ENCODE measurements around the gene APMAP. TPM values are rescaled to one million over a fixed set of nuclear protein-coding genes. Genes with fewer than 3 reads are reported as not detected.

The APMAP gene
- total and polyA plus RNA-seq, 9 of the 15 experiments (the other 6 are each of a cell fraction or from before 2014, with no cell fraction given) = 6.7 to 18.2 (median 14.4) TPM

- H3K4me1 ChIP-seq (replicated peaks in 1 of 2; ENCODE audit: control insufficient read depth in 2 of 2, insufficient read depth in 2 of 2, low read length in 2 of 2) = no peaks in the 10 kb centered on the region
- H3K36me3 ChIP-seq (ENCODE audit: control insufficient read depth, insufficient read depth, low read length) = no peaks in the 10 kb centered on the region
- in situ Hi-C loops (cut with MboI) = no loop called here
- no peak for TF ChIP-seq ZNF785 (CRISPR knock-in tag; IDR thresholded peaks at IDR 0.05)
- TF ChIP-seq BRCA1 (IDR thresholded peaks at IDR 0.05) = no peak
- no peak for TF ChIP-seq BRCA1 (CRISPR knock-in tag; IDR thresholded peaks at IDR 0.05)
- no peak for TF ChIP-seq NBN (IDR thresholded peaks at IDR 0.05; ENCODE audit: low read depth)
- no peak for TF ChIP-seq THAP12 (CRISPR knock-in tag; IDR thresholded peaks at IDR 0.05)
- no peak for TF ChIP-seq NR3C1 (CRISPR knock-in tag; IDR thresholded peaks at IDR 0.05)
- no peak for TF ChIP-seq PTBP1 (IDR thresholded peaks at IDR 0.05; ENCODE audit: low read depth, low read length)
- TF ChIP-seq XRCC4 (IDR thresholded peaks at IDR 0.05; ENCODE audit: extremely low read depth, insufficient read depth, insufficient read length) = no peak
- no peak for TF ChIP-seq KHSRP (IDR thresholded peaks at IDR 0.05)
- TF ChIP-seq ZNF830 (CRISPR knock-in tag; IDR thresholded peaks at IDR 0.05) = no peak
- TF ChIP-seq CCAR2 (IDR thresholded peaks at IDR 0.05; ENCODE audit: low read depth, low read length) = no peak
- ATAC-seq = no peak
- no peak overlapping the region for H3K9ac ChIP-seq (ENCODE audit: insufficient read depth in 1 of 2, low read depth in 2 of 2, low read length in 2 of 2)
- H3K9me1 ChIP-seq (ENCODE audit: control insufficient read depth, insufficient read depth, low read length) = no peaks in the 10 kb centered on the region
- POLR2A ChIA-PET = no interaction called here
- intact Hi-C loops (cut with micrococcal nuclease) = no loop called here
- H3K27ac ChIP-seq (ENCODE audit: extremely low read depth, low read depth, low read length) = no peak overlapping the region
- H3K9me3 ChIP-seq (replicated peaks; ENCODE audit: control insufficient read depth, insufficient read depth, low read depth, low read length) = no peaks in the 10 kb centered on the region
- no peak overlapping the region for H3K4me3 ChIP-seq
- DNase-seq (ENCODE audit: extremely low read depth in 1 of 4, low spot score in 3 of 4) = no peak
- H4K20me1 ChIP-seq (replicated peaks; ENCODE audit: control insufficient read depth, insufficient read depth, low read length) = no peaks in the 10 kb centered on the region; the same call in 1 of the 2 replicates
- no TSS peak for BruUV-seq (replicated peaks)
- H3K27me3 ChIP-seq (ENCODE audit: control insufficient read depth in 2 of 2, insufficient read depth in 2 of 2, low read length in 2 of 2) = peaks cover 0 to 42% of the 10 kb centered on the region in 2 experiments; a peak in 3 of 5 replicates
- H2AFZ ChIP-seq (ENCODE audit: low read depth, low read length) = no peak overlapping the region
- no peak overlapping the region for H3K4me2 ChIP-seq (ENCODE audit: insufficient read depth, low read length)
- FAIRE-seq = no peak
- whole genome bisulfite sequencing (ENCODE audit: insufficient coverage, low coverage, missing lambda C conversion rate) = 3% methylated on average over 16 of the region's 16 CpGs
- CTCF ChIA-PET (ENCODE audit: low intra/inter-chr PET ratio) = no interaction called here
- no peaks in the 10 kb centered on the region for H3K79me2 ChIP-seq (ENCODE audit: control insufficient read depth, insufficient read depth, low read length)
These were observed 27.0 kb upstream of the APMAP start for GRCh38 chr20:25019381-25020155.

Data from K562 (cell line).